Glomerular visceral epithelial cell (primary cell): ENCODE results near the gene MRPL19.
A peak's percentile ranks its signal among the peaks of the same experiment; 100 is the strongest.

Experiments
- DNase-seq: peaks from one replicate; pipeline ENCODE4 v3.0.0-alpha.2; 2016; ENCODE audit errors: extremely low spot score

Gene MRPL19

GRCh38 chr2:75646583-75647425 is at the start of gene MRPL19:
MRPL19 (plus strand) TSS chr2:75646783; CDS start chr2:75646808, 25 bp downstream.
- DNase-seq = peak; percentile 84

- peak; percentile 85 for DNase-seq
Measured at GRCh38 chr2:75596784-75597183, 49.8 kb upstream of the MRPL19 start.

- DNase-seq = no peak
Measured at GRCh38 chr2:75597949-75598348, 48.6 kb upstream of the MRPL19 start.

- no peak for DNase-seq
Measured at GRCh38 chr2:75598589-75599155, 47.9 kb upstream of the MRPL19 start.

GRCh38 chr2:75600461-75601011 is 46.0 kb upstream of the MRPL19 start:
- DNase-seq = peak; percentile 35

GRCh38 chr2:75602724-75603342 is 43.8 kb upstream of the MRPL19 start:
- peak; percentile 58 for DNase-seq

GRCh38 chr2:75603477-75603876 is 43.1 kb upstream of the MRPL19 start:
- no peak for DNase-seq

GRCh38 chr2:75604484-75604883 is 42.1 kb upstream of the MRPL19 start:
- peak; percentile 54 for DNase-seq

GRCh38 chr2:75605770-75606529 is 40.6 kb upstream of the MRPL19 start:
- peak; percentile 93 for DNase-seq

- peak; percentile 98 for DNase-seq
Measured at GRCh38 chr2:75606761-75607399, 39.7 kb upstream of the MRPL19 start.

DNA sequence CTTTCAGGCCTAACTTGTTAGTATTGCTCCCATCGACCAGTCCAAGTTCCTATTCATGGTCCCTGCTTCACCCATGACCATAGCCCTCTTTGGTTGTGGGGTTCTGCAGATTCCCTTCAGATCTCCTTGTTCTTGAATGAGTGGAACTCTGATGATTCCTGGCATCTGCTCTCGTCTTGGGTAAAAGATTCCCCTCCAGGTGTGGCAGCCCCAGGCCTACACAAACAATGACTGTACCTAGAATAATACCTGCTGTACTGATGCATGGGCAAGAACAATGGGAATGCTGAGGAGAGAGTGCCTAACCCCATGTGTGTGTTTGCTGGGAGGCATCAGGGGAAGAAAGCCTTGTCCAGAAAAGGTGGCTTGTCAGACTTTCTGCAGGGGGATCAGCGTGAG is 39.2 kb upstream of the MRPL19 start:
- no peak for DNase-seq

DNA sequence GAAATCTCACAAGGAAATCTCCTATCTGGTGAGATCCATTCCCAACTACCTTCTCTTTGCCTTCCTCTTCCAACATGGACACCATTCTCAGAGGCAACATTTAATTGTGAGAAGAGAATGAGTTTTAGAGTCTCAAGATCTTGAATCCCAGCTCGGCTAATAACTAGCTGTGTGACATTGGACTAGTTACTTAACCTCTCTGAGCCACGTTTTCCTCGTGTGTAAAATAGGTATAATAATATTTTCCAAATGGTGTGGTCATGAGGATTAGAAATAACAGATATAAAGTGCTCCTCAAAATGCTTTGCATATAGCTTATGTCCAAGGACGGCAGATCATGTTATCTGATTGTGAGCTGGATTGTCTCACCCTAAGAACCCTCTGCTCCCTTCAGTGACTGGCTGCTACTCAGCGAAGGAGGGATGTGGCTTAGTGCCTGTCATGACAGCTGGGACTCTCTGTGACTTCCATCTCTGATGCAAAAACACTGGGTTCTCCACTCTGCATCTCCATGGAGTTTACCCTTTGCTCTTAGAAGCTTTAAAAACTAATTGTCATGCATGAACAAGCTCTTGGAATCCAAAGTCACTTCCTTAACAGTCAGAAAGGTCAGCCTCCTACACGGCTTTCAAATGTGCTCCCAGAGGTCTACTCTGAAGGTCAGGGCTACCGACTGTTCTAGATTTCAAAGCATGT is 38.4 kb upstream of the MRPL19 start:
- peak; percentile 75 for DNase-seq

DNA sequence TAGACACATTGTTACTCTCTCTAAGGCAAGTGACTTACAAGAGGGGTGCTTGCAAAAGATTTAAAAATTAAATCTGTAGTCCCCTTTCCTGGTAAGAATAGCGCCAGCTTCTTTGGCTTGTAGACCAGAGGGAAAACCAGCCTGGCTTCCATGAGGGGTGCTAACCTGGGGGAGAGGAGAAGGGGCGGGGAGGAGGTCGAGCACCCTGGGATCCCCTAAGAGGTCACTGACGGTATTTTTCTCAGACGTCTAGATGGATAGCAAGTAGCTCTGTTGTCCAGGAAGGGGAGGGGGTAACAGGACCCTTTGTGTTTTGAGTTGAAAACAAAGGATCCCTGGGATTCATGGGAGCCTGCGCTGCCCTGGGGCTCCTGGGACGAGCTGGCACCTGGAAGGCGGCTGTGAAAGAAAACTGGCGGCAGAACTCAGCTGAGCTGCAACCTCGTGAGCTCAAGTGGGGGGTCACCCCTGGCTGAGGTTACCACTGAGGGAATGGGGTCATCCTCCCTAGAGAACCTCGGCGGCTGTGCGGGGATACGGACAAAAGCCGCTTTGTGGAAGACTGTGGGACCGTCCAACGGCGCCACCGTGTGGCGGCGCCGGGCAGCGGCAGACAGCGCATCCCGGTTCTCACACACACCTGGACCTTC is 37.8 kb upstream of the MRPL19 start:
- peak; percentile 70 for DNase-seq

GRCh38 chr2:75609334-75609689 is 37.3 kb upstream of the MRPL19 start:
- DNase-seq = no peak

- DNase-seq = peak; percentile 30
Measured at GRCh38 chr2:75609937-75610508, 36.6 kb upstream of the MRPL19 start.

- no peak for DNase-seq
Measured at GRCh38 chr2:75610671-75611070, 35.9 kb upstream of the MRPL19 start.

- no peak for DNase-seq
Measured at GRCh38 chr2:75612108-75612861, 34.3 kb upstream of the MRPL19 start.

- DNase-seq = no peak
Measured at GRCh38 chr2:75612862-75613243, 33.7 kb upstream of the MRPL19 start.

DNA sequence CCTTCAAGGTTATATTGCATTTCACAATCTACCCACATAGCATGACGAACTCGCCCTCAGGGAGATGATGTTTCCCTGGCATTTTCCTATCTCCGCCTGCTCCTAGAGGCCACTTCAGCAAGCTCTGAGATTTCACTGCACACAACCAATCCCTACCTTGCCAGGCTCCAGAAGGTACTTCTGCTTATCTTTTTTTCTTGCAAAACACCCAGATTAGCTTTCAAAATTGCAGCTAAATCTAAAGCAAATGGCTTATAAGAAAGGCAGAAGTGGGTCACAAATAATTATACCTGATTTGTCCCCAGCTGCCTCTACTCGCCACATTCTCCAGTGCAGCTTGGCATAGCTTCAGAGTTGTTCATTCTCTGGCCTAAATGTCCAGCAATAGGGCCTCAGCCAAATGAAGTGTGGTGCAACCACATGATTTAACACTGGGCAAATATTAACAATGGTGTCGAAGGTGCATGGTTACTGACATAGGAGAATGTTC is 32.4 kb upstream of the MRPL19 start:
- peak; percentile 60 for DNase-seq
